ENCODE results near the gene ZNF638.

DNA sequence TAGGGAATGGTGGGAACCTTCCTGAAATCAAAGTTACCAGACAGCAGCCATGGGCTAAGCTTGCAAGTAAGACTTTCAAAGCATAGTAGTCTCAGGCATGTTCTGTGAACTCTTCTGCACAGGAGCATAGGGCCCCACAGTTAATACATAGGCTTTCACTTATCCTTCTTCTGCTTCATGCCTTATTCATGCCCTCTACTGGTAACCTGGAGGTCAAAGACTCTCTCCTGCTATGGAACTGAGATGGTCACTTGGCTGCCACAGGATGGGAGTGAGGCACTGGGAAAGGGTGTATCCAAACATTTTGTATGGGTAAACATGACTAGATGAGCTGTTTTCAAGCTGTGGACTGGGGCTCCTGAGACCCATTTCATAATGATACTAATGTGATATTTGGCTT is 49.1 kb upstream of the ZNF638 start:
- TF ChIP-seq, protein P1, sequence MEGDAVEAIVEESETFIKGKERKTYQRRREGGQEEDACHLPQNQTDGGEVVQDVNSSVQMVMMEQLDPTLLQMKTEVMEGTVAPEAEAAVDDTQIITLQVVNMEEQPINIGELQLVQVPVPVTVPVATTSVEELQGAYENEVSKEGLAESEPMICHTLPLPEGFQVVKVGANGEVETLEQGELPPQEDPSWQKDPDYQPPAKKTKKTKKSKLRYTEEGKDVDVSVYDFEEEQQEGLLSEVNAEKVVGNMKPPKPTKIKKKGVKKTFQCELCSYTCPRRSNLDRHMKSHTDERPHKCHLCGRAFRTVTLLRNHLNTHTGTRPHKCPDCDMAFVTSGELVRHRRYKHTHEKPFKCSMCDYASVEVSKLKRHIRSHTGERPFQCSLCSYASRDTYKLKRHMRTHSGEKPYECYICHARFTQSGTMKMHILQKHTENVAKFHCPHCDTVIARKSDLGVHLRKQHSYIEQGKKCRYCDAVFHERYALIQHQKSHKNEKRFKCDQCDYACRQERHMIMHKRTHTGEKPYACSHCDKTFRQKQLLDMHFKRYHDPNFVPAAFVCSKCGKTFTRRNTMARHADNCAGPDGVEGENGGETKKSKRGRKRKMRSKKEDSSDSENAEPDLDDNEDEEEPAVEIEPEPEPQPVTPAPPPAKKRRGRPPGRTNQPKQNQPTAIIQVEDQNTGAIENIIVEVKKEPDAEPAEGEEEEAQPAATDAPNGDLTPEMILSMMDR (IDR thresholded peaks at IDR 0.05) = peak; percentile 71
- TF ChIP-seq, protein P2, sequence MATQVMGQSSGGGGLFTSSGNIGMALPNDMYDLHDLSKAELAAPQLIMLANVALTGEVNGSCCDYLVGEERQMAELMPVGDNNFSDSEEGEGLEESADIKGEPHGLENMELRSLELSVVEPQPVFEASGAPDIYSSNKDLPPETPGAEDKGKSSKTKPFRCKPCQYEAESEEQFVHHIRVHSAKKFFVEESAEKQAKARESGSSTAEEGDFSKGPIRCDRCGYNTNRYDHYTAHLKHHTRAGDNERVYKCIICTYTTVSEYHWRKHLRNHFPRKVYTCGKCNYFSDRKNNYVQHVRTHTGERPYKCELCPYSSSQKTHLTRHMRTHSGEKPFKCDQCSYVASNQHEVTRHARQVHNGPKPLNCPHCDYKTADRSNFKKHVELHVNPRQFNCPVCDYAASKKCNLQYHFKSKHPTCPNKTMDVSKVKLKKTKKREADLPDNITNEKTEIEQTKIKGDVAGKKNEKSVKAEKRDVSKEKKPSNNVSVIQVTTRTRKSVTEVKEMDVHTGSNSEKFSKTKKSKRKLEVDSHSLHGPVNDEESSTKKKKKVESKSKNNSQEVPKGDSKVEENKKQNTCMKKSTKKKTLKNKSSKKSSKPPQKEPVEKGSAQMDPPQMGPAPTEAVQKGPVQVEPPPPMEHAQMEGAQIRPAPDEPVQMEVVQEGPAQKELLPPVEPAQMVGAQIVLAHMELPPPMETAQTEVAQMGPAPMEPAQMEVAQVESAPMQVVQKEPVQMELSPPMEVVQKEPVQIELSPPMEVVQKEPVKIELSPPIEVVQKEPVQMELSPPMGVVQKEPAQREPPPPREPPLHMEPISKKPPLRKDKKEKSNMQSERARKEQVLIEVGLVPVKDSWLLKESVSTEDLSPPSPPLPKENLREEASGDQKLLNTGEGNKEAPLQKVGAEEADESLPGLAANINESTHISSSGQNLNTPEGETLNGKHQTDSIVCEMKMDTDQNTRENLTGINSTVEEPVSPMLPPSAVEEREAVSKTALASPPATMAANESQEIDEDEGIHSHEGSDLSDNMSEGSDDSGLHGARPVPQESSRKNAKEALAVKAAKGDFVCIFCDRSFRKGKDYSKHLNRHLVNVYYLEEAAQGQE (IDR thresholded peaks at IDR 0.05; ENCODE audit: insufficient read depth in 1 of 2, low read depth in 2 of 2, low read length in 1 of 2) = no peak

Data from Panc1 (cell line).